ENCODE data around the gene ZFPM1.

The ZFPM1 gene

DNA sequence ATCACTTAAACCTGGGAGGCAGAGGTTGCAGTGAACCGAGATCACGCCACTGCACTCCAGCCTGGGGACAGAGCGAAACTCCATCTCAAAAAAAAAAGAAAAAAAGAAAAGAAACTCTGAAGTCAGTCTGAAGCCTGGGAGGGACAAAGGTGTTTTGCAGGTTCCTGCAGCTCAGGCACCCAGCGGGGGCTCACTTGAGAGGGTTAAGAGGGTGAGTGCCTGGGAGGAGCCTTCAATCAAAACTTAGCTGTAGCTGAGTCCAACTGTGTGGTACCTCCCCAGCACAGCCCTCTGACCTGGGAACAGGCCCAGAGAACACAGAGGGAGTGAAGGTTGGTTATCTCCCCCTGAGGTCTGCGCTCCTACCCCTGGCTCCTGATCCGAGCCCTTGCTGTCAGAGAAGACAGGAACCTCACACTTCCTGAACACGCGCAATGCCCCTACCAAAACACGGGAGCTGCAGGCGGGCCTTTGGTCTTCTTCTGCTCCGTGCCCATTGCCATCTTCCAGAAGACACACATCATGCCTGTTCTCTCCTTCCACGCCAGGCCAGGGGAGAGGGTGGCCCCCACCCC is 96.7 kb downstream of the ZFPM1 start:
- no peak for DNase-seq

DNA sequence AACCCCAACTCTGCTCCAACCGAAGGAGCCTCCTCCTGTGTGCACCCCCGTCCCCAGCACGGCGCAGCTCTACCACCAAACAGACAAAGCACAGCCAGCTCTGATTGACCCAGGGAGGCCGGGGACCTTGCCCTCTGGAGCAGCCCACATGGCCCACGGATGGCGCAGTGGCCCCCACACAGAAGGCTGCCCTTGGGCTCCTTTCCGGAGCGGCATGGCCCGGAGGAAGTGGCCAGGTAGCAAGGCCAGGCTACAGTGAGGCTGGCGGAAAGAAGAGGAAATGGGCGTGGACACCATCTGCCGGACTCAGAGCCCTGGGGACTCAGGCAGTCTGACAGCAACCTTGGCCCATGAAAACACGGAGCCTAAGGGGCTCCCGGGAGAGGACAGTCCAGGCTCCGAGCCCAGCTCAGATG is 97.2 kb downstream of the ZFPM1 start:
- no peak for DNase-seq

DNA sequence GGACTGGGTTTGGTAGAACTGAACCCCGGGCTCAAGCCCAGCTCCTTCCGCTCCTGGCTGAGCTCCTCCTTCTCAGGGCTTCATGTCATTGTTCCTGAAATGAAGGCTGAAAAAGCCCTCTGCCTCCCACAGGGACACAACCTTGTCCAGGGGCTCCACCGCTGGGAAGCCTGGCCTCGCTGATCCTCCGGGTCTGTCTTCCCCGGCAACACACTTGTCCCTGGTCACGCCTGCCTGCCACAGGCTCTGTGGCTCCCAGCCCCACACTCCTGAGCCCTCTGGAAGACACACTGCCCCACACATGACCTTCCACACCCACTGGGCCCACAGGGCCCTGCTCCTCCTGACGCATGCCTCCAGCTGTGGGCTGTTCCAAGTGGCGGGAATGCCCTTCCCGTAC is 99.1 kb downstream of the ZFPM1 start:
- DNase-seq, result no peak

DNA sequence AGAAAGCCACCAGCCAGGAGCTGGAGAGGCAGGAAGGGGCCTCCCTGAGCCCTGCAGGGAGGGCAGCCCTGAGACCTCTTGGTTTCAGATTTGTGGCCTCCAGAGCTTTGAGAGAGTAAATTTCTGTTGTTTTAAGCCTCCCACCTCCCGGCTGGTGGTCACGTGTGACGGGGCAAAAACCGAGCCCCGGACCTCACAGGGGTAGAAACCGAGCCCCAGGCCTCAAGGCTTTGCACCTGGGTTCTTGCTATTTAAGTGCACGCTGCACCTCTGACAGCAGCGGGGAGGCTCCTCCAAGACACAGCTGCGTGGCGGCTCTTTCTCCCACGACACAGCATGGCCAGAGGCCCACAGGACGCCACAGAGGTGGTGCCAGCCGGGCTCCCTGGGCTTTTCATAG is 99.7 kb downstream of the ZFPM1 start:
- no peak for DNase-seq

DNA sequence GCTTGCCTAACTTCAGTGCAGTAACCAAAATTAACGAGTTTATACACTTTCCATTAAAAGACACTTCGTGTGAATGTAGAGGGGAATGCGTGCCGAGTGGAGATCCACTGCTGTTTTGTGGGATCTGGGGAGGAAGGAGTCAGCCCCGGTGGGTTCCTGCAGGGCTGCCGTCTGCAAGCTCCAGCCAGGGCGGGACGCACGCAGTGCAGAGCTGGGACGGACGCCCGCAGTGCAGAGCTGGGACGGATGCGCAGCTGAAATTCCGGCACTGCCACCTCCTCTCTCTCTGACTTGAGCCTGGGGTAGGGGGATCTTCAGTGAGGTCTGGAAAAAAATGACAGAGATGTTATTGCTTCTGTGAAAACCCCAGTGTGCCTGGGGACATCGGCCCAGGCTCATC is 100.7 kb downstream of the ZFPM1 start:
- DNase-seq, result no peak

DNA sequence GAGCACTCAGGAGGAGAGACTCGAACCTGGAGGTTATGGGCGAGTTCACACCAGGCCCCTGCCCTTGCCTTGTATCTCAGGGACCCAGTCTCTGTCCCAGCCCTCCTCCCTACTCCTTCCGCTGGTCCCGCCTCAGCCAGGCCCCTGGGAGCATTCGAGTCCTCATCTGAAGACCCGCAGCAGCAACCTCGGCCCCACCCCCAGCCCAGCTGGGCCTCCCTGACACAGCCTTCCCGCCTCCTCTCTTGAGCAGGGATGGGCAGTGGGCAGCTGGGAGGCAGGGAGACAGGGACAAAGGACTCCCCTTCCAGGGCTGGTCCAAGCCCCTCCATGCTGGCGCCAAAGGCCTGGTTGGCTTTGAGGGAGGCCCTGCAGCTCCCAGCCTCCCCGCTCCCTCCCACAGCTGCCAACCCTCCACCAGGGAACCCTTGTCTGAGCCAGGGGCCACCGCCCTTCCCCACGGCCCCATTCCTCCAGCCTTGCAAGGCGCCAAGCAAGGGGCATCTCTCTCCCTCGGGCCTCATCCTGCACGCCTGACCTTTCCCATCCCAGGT is 101.7 kb downstream of the ZFPM1 start:
- DNase-seq, result no peak

DNA sequence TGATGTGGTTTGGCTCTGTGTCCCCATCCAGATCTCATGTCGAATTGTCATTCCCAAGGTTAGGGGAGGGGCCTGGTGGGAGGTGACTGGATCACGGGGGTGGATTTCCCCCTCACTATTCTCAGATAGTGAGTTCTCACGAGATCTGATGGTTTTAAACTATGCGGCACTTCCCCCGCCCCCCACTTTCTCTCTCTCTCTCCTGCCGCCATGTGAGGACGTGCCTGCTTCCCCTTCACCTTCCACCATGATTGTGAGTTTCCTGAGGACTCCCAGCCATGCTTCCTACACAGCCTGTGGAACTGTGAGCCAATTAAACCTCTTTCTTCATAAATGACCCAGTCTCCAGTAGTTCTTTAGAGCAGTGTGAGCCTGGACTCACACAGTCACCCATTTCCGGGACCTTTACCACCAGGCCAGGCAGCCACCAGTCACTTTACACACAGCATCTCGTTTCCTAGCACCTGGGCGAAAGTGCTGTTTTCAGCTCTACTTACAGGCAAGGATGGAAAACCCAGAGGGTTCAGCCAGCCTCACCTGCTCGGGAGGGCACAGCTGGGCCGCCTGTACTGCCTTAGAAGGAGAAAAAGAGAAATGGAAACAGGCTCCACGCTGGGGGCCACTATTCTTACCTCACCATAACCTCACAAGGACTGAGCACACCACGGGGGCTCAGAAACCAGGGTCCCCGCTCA is 103.4 kb downstream of the ZFPM1 start:
- no peak for DNase-seq

DNA sequence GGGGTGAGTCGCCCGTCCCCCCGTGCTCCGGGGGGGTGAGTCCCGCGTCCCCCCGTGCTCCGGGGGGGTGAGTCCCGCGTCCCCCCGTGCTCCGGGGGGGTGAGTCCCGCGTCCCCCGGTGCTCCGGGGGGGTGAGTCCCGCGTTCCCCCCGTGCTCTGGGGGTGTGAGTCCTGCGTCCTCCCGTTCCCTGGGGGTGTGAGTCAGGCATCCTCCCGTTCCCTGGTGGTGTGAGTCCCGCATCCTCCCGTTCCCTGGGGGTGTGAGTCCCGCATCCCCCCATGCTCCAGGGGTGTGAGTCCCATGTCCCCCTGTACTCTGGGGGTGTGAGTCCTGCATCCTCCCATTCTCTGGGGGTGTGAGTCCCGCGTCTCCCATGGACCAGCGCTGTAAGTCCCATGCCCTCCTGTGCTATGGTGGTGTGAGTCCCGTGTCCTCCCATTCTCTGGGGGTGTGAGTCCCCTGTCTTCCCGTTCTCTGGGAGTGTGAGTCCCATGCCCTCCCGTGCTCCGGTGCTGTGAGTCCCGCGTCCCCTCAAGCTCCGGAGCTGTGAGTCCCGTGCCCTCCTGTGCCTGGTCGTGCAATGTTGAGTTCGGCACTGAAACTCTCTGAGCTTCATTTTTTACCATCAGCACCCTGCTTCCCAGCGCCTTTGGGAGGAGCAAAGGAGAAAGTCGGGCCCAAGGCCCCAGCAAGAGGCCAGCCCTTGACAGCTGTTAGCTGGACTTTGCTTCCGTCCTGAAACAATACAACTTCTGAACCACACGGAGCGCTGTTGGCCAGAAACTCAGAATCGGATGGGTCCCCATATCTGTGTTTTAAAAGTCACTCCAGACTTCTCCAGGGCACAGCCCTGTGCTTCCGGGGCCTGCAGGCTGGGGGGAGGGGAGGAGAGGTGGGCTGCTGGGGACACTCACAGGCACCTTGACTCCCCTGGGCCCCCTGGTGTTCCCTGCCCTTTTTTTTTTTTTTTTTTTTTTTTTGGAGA is 105.7 kb downstream of the ZFPM1 start:
- peak; percentile 22 for DNase-seq

DNA sequence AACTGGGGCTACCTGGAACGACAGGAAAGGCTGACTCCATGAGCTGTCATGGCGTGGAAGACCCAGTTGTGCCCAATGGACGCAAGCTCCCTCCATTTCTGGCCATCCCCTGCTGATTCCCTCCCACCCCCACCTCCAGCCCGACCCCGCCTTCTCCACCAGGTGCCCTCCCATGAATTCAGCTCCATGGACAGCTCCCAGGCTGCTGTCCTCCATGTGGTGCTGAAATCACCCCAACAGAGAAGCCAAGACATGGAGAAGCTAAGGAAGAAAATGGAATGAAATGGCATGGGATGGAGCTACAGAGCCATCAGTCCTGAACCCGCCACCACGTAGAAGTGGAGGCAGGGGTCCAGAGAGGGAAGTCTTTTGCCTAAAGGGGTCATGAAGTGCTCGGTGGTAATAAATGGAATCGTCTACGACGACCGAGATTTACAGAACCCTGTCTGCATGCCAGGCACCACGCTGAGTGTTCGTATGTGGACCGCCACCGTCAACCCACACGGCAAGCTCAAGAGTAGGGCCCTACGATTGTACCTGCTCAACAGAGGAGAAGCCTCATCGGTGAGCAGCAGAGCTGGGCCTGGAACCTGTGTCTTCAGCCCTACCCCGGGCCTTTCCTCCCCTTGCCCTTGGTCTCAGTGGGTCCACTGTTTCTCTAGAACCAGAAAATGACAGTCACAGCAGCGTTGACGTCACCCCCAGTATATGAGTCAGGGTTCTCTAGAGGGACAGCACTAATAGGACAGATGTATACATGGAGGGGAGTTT is 107.8 kb downstream of the ZFPM1 start:
- DNase-seq, result no peak

DNA sequence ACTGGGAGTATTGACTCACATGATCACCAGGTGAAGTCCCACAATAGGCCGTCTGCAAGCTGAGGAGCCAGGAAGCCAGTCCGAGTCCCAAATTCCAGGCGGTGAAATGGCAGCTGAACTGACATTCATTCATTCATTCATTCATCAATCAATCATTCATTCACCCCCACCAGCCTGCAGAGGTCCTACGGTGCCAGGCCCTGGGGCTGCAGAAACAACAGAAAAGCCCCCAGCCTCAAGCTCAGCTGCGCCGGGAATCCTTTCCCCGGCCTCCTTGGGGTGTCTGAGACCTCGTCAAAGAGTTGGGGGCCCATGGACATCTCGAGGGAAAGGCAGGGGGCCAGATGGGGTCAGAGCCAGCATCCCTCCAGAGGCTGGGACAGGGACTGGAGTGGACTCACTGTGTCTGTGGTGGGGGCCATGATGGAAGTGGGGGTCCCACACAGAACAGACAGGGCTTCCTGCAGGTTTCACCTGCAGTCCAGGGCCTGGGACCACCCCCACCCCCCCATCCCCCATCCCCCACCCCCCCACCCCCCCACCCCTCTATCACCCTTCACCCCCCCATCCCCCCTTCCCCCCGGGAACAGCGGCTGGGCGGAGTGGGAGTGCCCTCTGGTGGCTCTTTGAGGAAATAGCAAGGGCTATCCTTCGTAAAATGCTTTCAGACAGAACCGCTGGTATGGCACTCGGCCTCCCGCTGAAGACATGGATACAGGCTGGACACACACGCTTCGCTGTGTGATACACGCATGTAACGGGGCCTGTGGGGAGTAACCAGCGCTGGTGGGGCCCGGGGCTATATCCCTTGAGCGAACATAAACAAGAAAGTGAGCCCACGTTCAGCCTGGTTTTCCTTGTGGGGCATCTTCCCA is 108.6 kb downstream of the ZFPM1 start:
- no peak for DNase-seq

DNA sequence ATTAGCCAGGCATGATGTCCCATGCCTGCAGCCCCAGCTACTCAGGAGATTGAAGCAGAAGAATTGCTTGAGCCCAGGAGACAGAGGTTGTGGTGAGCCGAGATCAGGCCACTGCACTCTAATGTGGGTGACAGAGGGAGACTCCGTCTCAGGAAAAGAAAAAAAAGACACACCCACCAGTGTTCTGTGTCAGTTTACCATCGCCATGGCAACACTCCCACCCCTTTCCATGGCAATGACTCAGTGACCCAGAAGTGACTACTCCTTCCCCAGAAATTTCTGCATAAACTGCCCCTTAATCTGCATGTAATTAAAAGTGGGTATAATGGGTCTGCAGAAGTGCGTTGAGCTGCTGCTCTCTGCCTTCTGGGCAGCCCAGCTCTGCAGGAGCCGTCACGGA is 113.1 kb downstream of the ZFPM1 start:
- DNase-seq, result no peak

DNA sequence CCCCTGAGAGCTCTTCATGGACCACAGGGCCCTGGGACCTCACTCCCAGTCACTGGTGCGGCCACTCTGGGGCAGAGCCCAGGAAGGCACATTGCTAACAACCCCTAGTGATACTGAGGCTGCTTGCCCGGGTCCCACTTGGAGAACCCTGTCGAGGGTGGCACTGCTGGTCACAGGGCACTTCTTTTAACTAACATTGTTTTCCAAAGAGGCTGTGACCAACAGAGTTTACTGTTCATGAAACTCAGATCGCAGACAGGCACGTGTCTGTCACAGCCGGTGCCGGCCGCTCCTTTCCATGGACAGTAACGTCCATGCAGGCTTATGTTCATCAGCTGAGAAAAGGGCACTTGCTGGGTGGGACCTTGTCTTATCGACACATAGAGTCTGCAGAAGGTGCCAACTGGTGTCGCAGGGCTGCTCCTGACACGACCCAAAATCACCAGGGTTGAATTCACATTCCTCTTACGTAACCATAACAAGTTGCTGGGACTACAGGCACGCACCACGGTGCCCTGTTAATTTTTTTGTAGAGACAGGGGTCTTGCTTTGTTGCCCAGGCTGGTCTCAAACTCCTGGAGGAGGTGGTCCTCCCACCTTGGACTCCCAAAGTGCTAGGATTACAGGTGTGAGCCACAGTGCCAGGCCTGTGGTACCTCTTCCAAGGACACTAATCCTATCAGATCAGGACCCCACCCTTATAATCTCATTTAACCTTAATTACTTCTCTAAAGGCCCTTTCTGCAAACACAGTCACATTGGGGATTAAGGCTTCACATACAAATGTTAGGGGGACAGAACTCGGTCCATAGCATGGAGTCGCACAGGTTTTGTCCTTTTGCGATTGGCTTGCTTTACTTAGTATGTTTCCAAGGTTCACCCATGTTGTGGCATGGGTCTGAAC is 115.9 kb downstream of the ZFPM1 start:
- no peak for DNase-seq

DNA sequence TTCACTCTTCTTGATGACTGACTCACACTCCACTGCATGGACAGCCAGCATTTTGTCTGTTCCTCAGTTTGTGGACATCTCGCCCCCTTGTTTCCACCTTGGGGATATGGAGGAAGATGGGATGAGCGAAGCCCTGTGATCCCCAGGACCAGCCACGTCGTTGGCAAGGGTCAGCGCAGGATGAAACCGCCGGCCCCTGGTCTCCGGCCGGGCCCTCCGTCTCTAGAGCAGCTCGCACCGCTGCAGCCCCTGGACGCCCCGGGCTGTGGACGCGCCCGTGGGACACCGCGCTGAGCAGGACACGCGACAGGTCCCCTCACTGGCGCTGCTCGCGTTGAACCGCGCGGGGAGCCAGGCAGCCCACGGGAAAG is 116.5 kb downstream of the ZFPM1 start:
- DNase-seq, result no peak

DNA sequence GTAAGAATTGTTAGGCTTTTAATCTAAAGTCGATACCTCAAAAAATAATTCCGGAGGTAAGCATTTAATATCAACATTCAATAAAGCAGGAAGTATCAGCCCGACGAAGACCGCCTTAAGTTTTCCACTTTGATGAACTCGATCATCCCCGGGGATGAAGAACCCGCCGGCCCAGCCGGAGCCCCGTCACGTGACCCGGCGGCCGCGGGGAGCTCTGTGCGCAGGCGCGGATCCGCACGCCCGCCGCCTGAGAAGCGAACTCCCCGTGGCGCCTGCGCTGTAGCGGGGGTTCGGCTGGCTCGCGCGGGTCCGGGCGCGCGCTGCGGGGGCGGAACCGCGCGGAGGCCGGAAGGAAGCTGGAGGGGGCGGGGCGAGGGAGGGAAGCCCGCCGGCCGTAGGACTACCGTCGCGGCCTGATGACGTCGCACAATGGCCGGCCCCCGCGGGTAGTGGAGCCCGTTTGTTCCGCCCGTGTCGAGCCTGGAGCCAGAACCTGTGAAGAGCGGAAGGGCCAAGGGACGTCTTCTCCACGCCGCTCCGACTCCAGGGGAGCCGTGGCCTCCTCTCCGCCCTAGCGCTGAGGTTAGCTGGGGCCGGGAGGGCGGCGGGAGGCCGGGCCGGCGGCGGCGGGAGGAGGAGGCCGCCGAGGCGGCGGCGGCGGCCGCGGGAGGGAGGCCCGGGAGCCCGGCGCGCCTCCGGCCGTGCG is 117.1 kb downstream of the ZFPM1 start, which contains the start of gene ZC3H18:
Gene ZC3H18 (plus strand): TSS at position 419 of the 706 bp plus-strand sequence. CDS start 6,721 bp downstream, outside the sequence.
- DNase-seq, result peak; percentile 87

DNA sequence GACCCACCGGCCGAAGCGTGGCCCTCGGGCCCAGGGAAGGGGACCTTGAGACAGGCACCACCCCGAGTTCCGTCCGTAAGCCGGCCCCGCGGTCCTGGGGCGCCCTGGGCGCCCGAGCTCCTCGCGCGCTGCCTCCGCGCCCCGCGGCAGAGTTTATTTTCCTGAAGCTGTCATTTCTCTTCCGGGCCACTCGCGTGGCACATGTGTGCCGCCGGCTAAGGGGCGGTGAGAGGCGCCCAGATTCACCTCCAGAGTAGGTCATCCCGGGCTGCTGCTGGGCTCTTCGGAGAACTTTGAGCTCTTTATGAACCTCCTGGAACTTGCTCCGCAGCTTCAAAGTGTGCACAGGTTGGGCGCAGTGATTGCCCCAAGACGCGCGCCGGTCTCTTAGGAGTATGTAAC is 117.6 kb downstream of the ZFPM1 start:
- no peak for DNase-seq

DNA sequence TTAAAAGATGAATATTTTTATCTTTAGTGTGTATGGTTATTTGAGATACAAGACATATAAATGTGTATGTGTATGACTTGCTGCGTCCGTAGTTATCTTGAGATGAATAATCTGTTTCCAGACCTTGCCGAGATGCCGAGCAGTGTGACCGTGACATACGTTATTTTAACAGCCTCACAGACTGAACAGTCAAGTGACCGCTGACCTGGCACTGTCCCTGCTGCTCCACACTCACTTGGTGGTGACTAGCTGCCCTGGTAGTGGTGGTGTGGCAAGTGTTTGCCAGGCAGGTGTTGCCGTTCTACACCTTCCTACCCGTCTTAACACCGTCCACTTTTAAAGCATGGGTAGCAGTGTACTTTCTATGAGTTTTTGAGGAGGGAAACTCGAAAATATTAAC is 122.2 kb downstream of the ZFPM1 start:
- DNase-seq, result no peak

DNA sequence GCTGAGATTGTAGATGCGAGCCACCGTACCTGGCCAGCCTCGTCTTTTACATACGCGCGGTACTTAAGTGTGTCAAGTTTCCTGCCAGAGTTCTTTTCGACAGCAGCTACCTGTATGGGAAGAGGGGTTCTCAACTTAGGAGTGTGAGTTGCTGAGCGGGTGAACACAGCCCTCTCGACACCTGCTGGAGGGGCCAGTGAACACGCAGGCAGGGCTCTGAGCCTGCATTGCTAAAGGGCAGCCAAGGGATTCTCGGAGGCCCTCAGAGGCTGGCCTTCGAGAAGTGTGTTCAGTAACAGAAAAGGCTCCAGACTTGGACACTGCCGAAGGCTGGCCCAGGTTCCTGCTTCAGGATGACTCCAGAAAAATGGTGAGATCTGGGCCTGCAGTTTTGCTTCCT is 123.2 kb downstream of the ZFPM1 start:
- DNase-seq, result no peak

DNA sequence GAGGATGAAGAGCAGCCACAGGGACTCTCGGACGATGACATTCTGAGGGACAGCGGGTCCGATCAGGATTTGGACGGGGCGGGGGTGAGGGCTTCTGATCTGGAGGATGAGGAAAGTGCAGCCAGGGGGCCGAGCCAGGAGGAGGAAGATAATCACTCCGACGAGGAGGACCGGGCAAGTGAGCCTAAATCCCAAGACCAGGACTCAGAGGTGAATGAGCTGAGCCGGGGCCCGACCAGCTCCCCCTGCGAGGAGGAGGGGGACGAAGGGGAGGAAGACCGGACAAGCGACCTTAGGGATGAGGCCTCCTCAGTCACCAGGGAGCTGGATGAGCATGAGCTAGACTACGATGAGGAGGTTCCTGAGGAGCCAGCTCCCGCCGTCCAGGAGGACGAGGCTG is 124.1 kb downstream of the ZFPM1 start:
- DNase-seq, result no peak

DNA sequence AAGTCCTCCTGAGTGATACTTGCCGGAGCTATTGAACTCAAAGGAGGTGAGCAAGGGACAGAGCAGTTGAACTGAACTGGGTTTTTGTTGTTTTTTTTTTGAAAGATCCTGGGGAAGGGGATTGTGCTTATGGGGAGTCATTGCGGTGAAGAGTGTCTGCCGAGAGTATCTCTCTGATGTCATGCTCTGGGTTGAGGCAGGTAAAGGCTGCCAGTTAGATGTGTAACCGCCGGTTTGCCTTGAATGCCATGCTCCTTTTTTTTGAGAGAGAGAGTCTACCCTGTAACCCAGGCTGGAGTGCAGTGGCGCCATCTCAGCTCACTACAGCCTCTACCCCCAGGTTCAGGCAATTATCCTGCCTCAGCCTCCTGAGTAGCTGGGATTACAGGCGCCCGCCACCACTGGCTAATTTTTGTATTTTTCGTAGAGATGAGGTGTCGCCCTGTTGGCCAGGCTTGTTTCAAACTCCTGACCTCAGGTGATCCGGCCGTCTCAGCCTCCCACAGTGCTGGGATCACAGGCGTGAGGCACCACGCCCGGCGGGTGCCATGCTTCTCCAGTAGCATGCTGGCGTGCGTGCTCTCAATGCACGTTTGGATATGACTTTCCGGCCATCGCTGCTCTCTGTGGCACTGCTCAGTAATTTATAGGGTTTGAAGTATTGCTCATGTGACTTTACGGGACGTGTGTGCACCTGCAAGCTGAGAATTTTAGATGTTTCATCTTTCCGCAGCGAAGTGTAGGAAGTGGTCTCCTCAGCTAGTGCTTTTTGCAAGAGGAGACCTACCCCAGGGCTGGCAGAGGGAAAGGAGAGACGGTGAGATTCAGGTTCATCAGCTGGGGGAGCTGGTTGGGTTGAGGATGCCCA is 125.6 kb downstream of the ZFPM1 start:
- DNase-seq, result no peak

Measured in NCI-H510A (cell line).